Vagina (tissue), 2 donors: ENCODE measurements around the gene HOXA7.

Experiments used
- CTCF ChIP-seq, 3 experiments: fragments of 450-650 bp in 2 of 3; fragments of 200-600 bp in 1 of 3; sonication (generic) in 1 of 3; IDR thresholded peaks; one replicate each; pipeline ENCODE4 v1.5.1; 2017 to 2019; ENCODE audit warnings: antibody characterized with exemption in 3 of 3, mild to moderate bottlenecking in 2 of 3, moderate library complexity in 2 of 3
- POLR2AphosphoS5 ChIP-seq, 2 donors: sonication (generic); formaldehyde crosslinking; IDR thresholded peaks; one replicate each; pipeline ENCODE4 v1.9.0; 2017; ENCODE audit warnings: antibody characterized with exemption in 2 of 2, mild to moderate bottlenecking in 2 of 2, low read depth in 1 of 2; ENCODE audit not compliant: insufficient read depth in 1 of 2

GRCh38 chr7:27185013-27185853 is 28.8 kb upstream of the HOXA7 start, which contains the start of gene HOXA11:
- TF ChIP-seq CTCF (IDR thresholded peaks at IDR 0.05) (no peak), POLR2AphosphoS5 (IDR thresholded peaks at IDR 0.05; ENCODE audit: insufficient read depth in 1 of 2, low read depth in 1 of 2) (peak; percentile 95 to 96)
